ENCODE measurements around the gene CFHR5. TPM values are rescaled to one million over a fixed set of nuclear protein-coding genes. Genes with fewer than 3 reads are reported as not detected.

Gene CFHR5
- total and polyA plus RNA-seq, 2 of the 13 experiments (the other 11 are each of a cell fraction or from before 2014, with no cell fraction given), result not detected

DNA sequence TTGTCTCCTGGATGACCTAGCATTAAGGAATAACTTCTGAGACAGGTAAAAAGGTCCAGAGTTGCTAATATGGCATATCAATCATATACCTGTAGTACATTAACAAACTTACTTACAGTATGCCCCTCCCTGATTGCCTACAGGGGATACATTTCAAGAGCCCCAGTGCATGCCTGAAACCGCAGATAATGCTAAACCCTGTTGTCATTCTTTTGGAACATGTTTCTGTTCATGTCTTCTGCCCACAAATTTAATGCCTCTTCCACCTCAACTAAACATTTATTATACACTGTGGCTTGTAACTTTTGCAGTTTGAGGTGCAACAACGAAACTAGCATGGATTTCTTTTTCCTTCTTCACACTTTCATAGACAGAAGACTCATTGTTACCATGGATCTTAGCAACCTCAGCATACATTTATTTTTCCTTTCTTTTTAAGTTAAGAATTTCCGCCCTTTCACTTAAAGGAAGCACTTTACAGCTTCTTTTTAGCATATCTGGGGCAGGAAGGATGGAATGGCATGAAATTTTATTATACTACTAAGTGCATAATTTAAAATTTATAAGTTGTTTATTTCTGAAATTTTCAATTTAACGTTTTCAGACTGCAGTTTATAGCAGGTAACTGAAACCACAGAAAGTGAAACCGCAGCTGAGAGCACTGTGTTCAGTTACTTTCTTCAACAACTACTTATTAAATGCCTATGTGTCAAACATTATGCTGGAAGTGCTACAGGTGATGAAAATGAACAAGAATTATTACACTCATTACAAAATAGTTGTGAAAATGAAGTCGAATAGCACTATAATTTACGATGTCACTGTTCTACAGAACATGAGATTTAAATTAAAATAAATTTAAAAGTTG lies 64.4 kb downstream of the CFHR5 start:
- FAIRE-seq, result no peak
- POLR2A ChIA-PET, result no interaction called here
- no peak overlapping the region for H3K9ac ChIP-seq (ENCODE audit: insufficient read depth, low read depth, low read length)
- H2AFZ ChIP-seq (ENCODE audit: low read length), result no peak overlapping the region
- TF ChIP-seq SP1 (IDR thresholded peaks at IDR 0.05) (no peak), SP1 (CRISPR knock-in tag; IDR thresholded peaks at IDR 0.05) (no peak), ZNF737 (CRISPR knock-in tag; IDR thresholded peaks at IDR 0.05; ENCODE audit: borderline replicate concordance) (no peak), NR3C1 (CRISPR knock-in tag; IDR thresholded peaks at IDR 0.05) (no peak), SAFB2 (CRISPR knock-in tag; IDR thresholded peaks at IDR 0.05; ENCODE audit: borderline replicate concordance, low read depth) (no peak), ZNF292 (CRISPR knock-in tag; IDR thresholded peaks at IDR 0.05; ENCODE audit: borderline replicate concordance, low read depth) (no peak), EEA1 (CRISPR knock-in tag; IDR thresholded peaks at IDR 0.05; ENCODE audit: borderline replicate concordance) (no peak), TMF1 (CRISPR knock-in tag; IDR thresholded peaks at IDR 0.05; ENCODE audit: low read depth) (no peak), PLRG1 (conservative IDR thresholded peaks at IDR 0.05) (no peak)
- in situ Hi-C loops (cut with HindIII; ENCODE audit: extremely low pct_ligation_motif_present, low pct_unique_long_range_greater_than_20kb) (no loop called here), intact Hi-C loops (cut with micrococcal nuclease; ENCODE audit: unreplicated experiment) (no loop called here)
- ATAC-seq, result no peak
- CTCF ChIA-PET (ENCODE audit: low intra/inter-chr PET ratio, low total read pairs), result no interaction called here
- H3K79me2 ChIP-seq (ENCODE audit: insufficient read depth, low read length), result no peaks in the 10 kb centered on the region
- no peaks in the 10 kb centered on the region for H3K9me3 ChIP-seq (ENCODE audit: low read length)
- WGBS (ENCODE audit: low lambda C conversion rate), result 74% methylated on average over 7 of the region's 7 CpGs
- H3K4me2 ChIP-seq (ENCODE audit: low read depth, low read length), result no peak overlapping the region
- H3K4me1 ChIP-seq (ENCODE audit: insufficient read depth, low read length), result peaks cover 14% of the 10 kb centered on the region
- H3K27me3 ChIP-seq (ENCODE audit: control insufficient read depth in 1 of 2, insufficient read depth in 2 of 2, low read length in 2 of 2), result no peaks in the 10 kb centered on the region
- no TSS peak for BruUV-seq (replicated peaks)
- H3K27ac ChIP-seq (ENCODE audit: extremely low read length, insufficient read depth, low read length), result no peak overlapping the region
- H3K36me3 ChIP-seq (replicated peaks in 1 of 2; ENCODE audit: control insufficient read depth in 1 of 2, insufficient read depth in 2 of 2, low read length in 2 of 2), result no peaks in the 10 kb centered on the region
- no peak overlapping the region for H3K4me3 ChIP-seq (replicated peaks in 1 of 3; ENCODE audit: insufficient read depth in 1 of 3, low read depth in 2 of 3, low read length in 3 of 3)
- no peaks in the 10 kb centered on the region for H4K20me1 ChIP-seq (ENCODE audit: insufficient read depth, low read length)
- no peak for DNase-seq (ENCODE audit: low spot score)

Data from HepG2 (cell line).